Measurements from ENCODE around the gene ADGRA3. TPM values are rescaled to one million over a fixed set of nuclear protein-coding genes. Genes with fewer than 3 reads are reported as not detected.

Gene ADGRA3
- total RNA-seq, 1 experiment from 2014 or later = 56.5 TPM

DNA sequence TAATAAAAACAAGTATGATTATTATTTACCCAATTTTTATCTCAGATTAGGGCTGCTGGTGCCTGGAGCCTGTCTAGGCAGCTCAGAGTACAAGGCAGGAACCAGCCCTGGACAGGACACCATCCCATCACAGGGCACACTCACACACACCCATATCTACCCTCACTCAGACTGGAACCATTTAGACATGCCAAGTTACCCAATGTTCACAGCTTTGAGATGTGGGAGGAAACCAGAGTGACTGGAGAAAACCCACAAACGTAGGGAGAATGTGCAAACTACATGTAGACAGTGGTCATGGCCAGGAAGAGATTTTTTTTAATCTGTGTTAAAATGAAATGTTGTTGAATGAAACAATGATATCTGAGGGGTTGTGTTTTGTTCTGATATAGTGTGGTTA is 35.7 kb upstream of the ADGRA3 start:
- WGBS (ENCODE audit: extremely low coverage, insufficient read length, low lambda C conversion rate) = no CpG with 5 or more reads among the region's 1 CpG
- no peaks in the 10 kb centered on the region for H3K23me2 ChIP-seq (ENCODE audit: insufficient read length, low read depth, low read length, poor library complexity, severe bottlenecking)
- no peaks in the 10 kb centered on the region for H3K4me1 Mint-ChIP-seq

More for the DNA sequence above, 35.7 kb upstream of the ADGRA3 start:
- Histone ChIP-seq H2AFZ (ENCODE audit: low read length) (no peak overlapping the region), H3T11ph (ENCODE audit: low read length) (no peak overlapping the region), H3K79me1 (ENCODE audit: insufficient read depth, low read depth, low read length, poor library complexity, severe bottlenecking) (no peaks in the 10 kb centered on the region), H3K27ac (ENCODE audit: insufficient read length, low read depth, low read length) (no peak overlapping the region), H2BK20ac (ENCODE audit: low read depth, low read length, poor library complexity, severe bottlenecking) (no peak overlapping the region), H3K56ac (ENCODE audit: insufficient read length, low read depth, low read length) (no peak overlapping the region), H3K4me1 (ENCODE audit: insufficient read depth, low read length) (no peaks in the 10 kb centered on the region), H4K8ac (replicated peaks; ENCODE audit: insufficient read length, low read depth, low read length) (no peak overlapping the region), H3K14ac (ENCODE audit: insufficient read depth, low read length) (no peak overlapping the region), H3K4me2 (ENCODE audit: insufficient read depth, insufficient read length, low read length) (no peak overlapping the region), H3K9ac (ENCODE audit: extremely low read depth, insufficient read length, low read length) (no peak overlapping the region), H2BK15ac (ENCODE audit: low read depth, low read length) (no peak overlapping the region), H3K79me2 (ENCODE audit: insufficient read depth, low read length) (no peaks in the 10 kb centered on the region), H2BK120ac (ENCODE audit: low read depth, low read length, poor library complexity, severe bottlenecking) (no peak overlapping the region), H2AK5ac (ENCODE audit: insufficient read length, low read length) (no peak overlapping the region), H4K20me1 (ENCODE audit: control insufficient read depth, insufficient read depth, insufficient read length) (no peaks in the 10 kb centered on the region), H3K27me3 (ENCODE audit: insufficient read depth, low read length) (no peaks in the 10 kb centered on the region), H4K5ac (ENCODE audit: insufficient read length, low read depth, low read length) (no peak overlapping the region), H3K18ac (ENCODE audit: insufficient read length, low read depth, low read length) (no peak overlapping the region), H2BK5ac (ENCODE audit: insufficient read length, low read length) (no peak overlapping the region), H2BK12ac (ENCODE audit: insufficient read length, low read depth, low read length) (no peak overlapping the region), H4K91ac (ENCODE audit: insufficient read length, low read depth, low read length) (no peak overlapping the region), H3K23ac (ENCODE audit: insufficient read length, low read depth, low read length) (no peak overlapping the region), H3K4ac (ENCODE audit: low read depth, low read length) (no peak overlapping the region), H3K9me3 (ENCODE audit: control insufficient read depth, low read depth, low read length) (no peaks in the 10 kb centered on the region)
- no peaks in the 10 kb centered on the region for H3K27me3 Mint-ChIP-seq (ENCODE audit: low read depth)
- TF ChIP-seq, protein P1, sequence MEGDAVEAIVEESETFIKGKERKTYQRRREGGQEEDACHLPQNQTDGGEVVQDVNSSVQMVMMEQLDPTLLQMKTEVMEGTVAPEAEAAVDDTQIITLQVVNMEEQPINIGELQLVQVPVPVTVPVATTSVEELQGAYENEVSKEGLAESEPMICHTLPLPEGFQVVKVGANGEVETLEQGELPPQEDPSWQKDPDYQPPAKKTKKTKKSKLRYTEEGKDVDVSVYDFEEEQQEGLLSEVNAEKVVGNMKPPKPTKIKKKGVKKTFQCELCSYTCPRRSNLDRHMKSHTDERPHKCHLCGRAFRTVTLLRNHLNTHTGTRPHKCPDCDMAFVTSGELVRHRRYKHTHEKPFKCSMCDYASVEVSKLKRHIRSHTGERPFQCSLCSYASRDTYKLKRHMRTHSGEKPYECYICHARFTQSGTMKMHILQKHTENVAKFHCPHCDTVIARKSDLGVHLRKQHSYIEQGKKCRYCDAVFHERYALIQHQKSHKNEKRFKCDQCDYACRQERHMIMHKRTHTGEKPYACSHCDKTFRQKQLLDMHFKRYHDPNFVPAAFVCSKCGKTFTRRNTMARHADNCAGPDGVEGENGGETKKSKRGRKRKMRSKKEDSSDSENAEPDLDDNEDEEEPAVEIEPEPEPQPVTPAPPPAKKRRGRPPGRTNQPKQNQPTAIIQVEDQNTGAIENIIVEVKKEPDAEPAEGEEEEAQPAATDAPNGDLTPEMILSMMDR (conservative IDR thresholded peaks at IDR 0.05) = no peak
- H3K27ac Mint-ChIP-seq = no peak overlapping the region
- peaks cover 3 to 5% of the 10 kb centered on the region in 2 experiments for H3K9me3 Mint-ChIP-seq
- H3K4me3 Mint-ChIP-seq = no peak overlapping the region
- H3K36me3 Mint-ChIP-seq (ENCODE audit: insufficient read depth in 1 of 3, low read depth in 3 of 3) = peaks cover 1 to 5% (median 4%) of the 10 kb centered on the region in 3 experiments; a peak in 5 of 7 replicates
- DNase-seq = no peak

All from H9 (cell line).